ENCODE measurements around the gene BRD4. TPM values are rescaled to one million over a fixed set of nuclear protein-coding genes. Genes with fewer than 3 reads are reported as not detected.

The BRD4 gene
- total and polyA plus RNA-seq, 5 donors from 2014 or later: 6.6 to 168 (median 9.4) TPM

- Histone ChIP-seq H3K36me3 (ENCODE audit: control insufficient read depth, insufficient read depth, low read length) (peaks cover 13% of the 10 kb centered on the region), H3K27me3 (ENCODE audit: control insufficient read depth, insufficient read depth, low read length) (no peaks in the 10 kb centered on the region), H3K27ac (ENCODE audit: insufficient read depth, low read length, poor library complexity, severe bottlenecking) (peak overlapping the region; percentile 30), H3K4me1 (ENCODE audit: control insufficient read depth, insufficient read depth, low read length, poor library complexity, severe bottlenecking) (peaks cover 82% of the 10 kb centered on the region), H3K4me3 (ENCODE audit: low read depth, low read length) (peak overlapping the region; percentile 49), H3K9me3 (ENCODE audit: control insufficient read depth in 2 of 2, low read length in 2 of 2) (no peaks in the 10 kb centered on the region)
- Mint-ChIP-seq H3K4me3 (peak overlapping the region; percentile 60 to 83 (median 70)), H3K9me3 (no peaks in the 10 kb centered on the region), H3K4me1 (peaks cover 46 to 97% (median 74%) of the 10 kb centered on the region in 4 donors), H3K27ac (peak overlapping the region; percentile 43 to 90 (median 86)), H3K27me3 (no peaks in the 10 kb centered on the region), H3K36me3 (peaks cover 8% of the 10 kb centered on the region)
- ATAC-seq (ENCODE audit: low read depth in 2 of 2) (peak in 1 of 2 donors; percentile 28), DNase-seq (no peak)
These were observed 34.7 kb downstream of the BRD4 start for GRCh38 chr19:15297416-15298224.

GRCh38 chr19:15296841-15297415 is 35.4 kb downstream of the BRD4 start:
- peak overlapping the region; percentile 49 for H3K4me3 ChIP-seq (ENCODE audit: low read depth, low read length)
- peak overlapping the region; percentile 15 for H3K27ac ChIP-seq (ENCODE audit: insufficient read depth, low read length, poor library complexity, severe bottlenecking)
- peak overlapping the region; percentile 43 to 90 (median 86) for H3K27ac Mint-ChIP-seq
- DNase-seq: peak in 2 of 3 donors; percentile 24 to 49
- H3K27me3 Mint-ChIP-seq: no peaks in the 10 kb centered on the region
- H3K4me1 Mint-ChIP-seq: peaks cover 50 to 99% (median 79%) of the 10 kb centered on the region in 4 donors
- peaks cover 13% of the 10 kb centered on the region for H3K36me3 ChIP-seq (ENCODE audit: control insufficient read depth, insufficient read depth, low read length)
- peaks cover 8% of the 10 kb centered on the region for H3K36me3 Mint-ChIP-seq
- peaks cover 88% of the 10 kb centered on the region for H3K4me1 ChIP-seq (ENCODE audit: control insufficient read depth, insufficient read depth, low read length, poor library complexity, severe bottlenecking)
- H3K9me3 Mint-ChIP-seq: no peaks in the 10 kb centered on the region
- H3K4me3 Mint-ChIP-seq: peak overlapping the region; percentile 60 to 83 (median 70)
- peak; percentile 43 to 45 for ATAC-seq (ENCODE audit: low read depth in 2 of 2)
- no peaks in the 10 kb centered on the region for H3K9me3 ChIP-seq (ENCODE audit: control insufficient read depth in 2 of 2, low read length in 2 of 2)
- no peaks in the 10 kb centered on the region for H3K27me3 ChIP-seq (ENCODE audit: control insufficient read depth, insufficient read depth, low read length)

- peaks cover 94% of the 10 kb centered on the region for H3K4me1 ChIP-seq (ENCODE audit: control insufficient read depth, insufficient read depth, low read length, poor library complexity, severe bottlenecking)
- H3K27ac ChIP-seq (ENCODE audit: insufficient read depth, low read length, poor library complexity, severe bottlenecking): peak overlapping the region; percentile 15
- H3K27ac Mint-ChIP-seq: peak overlapping the region; percentile 27 to 86 (median 61)
- H3K4me3 Mint-ChIP-seq: peak overlapping the region; percentile 60 to 83 (median 70)
- H3K27me3 Mint-ChIP-seq: no peaks in the 10 kb centered on the region
- peaks cover 8% of the 10 kb centered on the region for H3K36me3 Mint-ChIP-seq
- no peaks in the 10 kb centered on the region for H3K9me3 ChIP-seq (ENCODE audit: control insufficient read depth in 2 of 2, low read length in 2 of 2)
- peak overlapping the region; percentile 49 for H3K4me3 ChIP-seq (ENCODE audit: low read depth, low read length)
- H3K36me3 ChIP-seq (ENCODE audit: control insufficient read depth, insufficient read depth, low read length): peaks cover 13% of the 10 kb centered on the region
- no peak for ATAC-seq (ENCODE audit: low read depth in 2 of 2)
- H3K4me1 Mint-ChIP-seq: peaks cover 55 to 100% (median 85%) of the 10 kb centered on the region in 4 donors
- no peak for DNase-seq
- no peaks in the 10 kb centered on the region for H3K9me3 Mint-ChIP-seq
- H3K27me3 ChIP-seq (ENCODE audit: control insufficient read depth, insufficient read depth, low read length): no peaks in the 10 kb centered on the region
These were observed 36.0 kb downstream of the BRD4 start for GRCh38 chr19:15296353-15296752.

DNA sequence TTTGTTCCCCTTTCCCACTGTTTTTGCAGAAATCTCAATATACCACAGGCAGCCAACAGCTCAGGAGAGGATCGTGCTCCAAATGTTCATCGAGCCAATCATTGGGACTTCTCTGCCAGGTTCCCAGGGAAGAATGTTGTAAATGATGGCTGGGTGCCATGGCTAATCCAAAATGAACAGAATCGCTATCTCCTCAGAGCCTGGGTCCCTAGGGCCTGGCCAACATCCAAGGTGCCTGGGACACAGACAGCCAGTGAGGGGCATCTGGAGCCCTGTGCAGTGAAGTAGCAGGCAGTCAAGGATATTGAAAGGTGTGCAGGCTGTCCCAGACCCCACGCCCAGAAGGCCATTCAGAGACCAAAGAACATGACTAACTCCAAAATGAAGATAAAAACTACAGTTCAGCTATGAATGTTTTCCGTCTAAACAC is 37.8 kb downstream of the BRD4 start:
- Mint-ChIP-seq H3K27ac (peak overlapping the region in 2 of 3 donors; percentile 65 to 75), H3K4me1 (peaks cover 51 to 100% (median 90%) of the 10 kb centered on the region in 4 donors), H3K4me3 (peak overlapping the region; percentile 34 to 66 (median 52)), H3K9me3 (no peaks in the 10 kb centered on the region), H3K36me3 (peaks cover 8% of the 10 kb centered on the region), H3K27me3 (no peaks in the 10 kb centered on the region)
- DNase-seq (no peak), ATAC-seq (ENCODE audit: low read depth in 2 of 2) (no peak)
- Histone ChIP-seq H3K4me3 (ENCODE audit: low read depth, low read length) (peak overlapping the region; percentile 72), H3K27me3 (ENCODE audit: control insufficient read depth, insufficient read depth, low read length) (no peaks in the 10 kb centered on the region), H3K4me1 (ENCODE audit: control insufficient read depth, insufficient read depth, low read length, poor library complexity, severe bottlenecking) (peaks cover 98% of the 10 kb centered on the region), H3K36me3 (ENCODE audit: control insufficient read depth, insufficient read depth, low read length) (peaks cover 13% of the 10 kb centered on the region), H3K9me3 (ENCODE audit: control insufficient read depth in 2 of 2, low read length in 2 of 2) (no peaks in the 10 kb centered on the region), H3K27ac (ENCODE audit: insufficient read depth, low read length, poor library complexity, severe bottlenecking) (no peak overlapping the region)

DNA sequence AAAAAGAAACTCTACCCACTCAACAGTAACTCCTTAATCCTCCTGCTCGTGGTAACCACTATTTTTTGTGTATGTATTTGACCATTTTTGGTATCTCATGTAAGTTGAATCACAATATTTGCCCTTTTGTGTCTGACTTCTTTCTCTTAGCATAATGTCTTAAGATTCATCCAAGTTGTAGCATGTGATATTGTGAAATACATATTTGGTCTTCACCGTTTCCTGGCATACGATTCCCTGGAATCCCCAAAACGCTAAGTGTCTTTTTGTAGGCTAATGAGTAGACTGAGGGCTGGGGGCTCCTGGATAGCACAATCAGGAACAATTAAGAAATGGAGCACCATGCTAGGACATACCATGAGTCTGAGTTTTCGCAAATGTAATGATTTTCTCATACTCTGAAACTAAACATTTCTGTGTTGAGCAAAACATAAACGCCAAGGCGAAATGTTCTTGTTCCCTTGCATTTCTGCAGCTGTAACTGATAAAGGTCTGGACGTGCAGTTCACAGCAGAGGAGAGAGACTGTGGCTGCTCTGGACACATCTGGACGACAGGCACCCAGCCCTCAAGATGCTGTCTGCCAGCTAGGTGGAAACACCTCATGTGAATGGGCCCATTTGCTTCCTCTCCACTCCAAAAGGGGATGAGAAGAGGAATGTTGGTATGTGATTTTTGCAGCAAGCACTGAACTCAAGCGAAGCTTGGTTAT is 38.4 kb downstream of the BRD4 start:
- H3K9me3 Mint-ChIP-seq: no peaks in the 10 kb centered on the region
- H3K36me3 Mint-ChIP-seq: peaks cover 8% of the 10 kb centered on the region
- H3K4me3 ChIP-seq (ENCODE audit: low read depth, low read length): peak overlapping the region; percentile 72
- ATAC-seq (ENCODE audit: low read depth in 2 of 2): no peak
- H3K27ac Mint-ChIP-seq: peak overlapping the region; percentile 41 to 91 (median 75)
- H3K4me3 Mint-ChIP-seq: peak overlapping the region; percentile 56 to 85 (median 62)
- no peak for DNase-seq
- no peaks in the 10 kb centered on the region for H3K9me3 ChIP-seq (ENCODE audit: control insufficient read depth in 2 of 2, low read length in 2 of 2)
- peaks cover 45 to 99% (median 87%) of the 10 kb centered on the region in 4 donors for H3K4me1 Mint-ChIP-seq
- peak overlapping the region; percentile 68 for H3K27ac ChIP-seq (ENCODE audit: insufficient read depth, low read length, poor library complexity, severe bottlenecking)
- H3K27me3 Mint-ChIP-seq: no peaks in the 10 kb centered on the region
- H3K36me3 ChIP-seq (ENCODE audit: control insufficient read depth, insufficient read depth, low read length): peaks cover 13% of the 10 kb centered on the region
- H3K4me1 ChIP-seq (ENCODE audit: control insufficient read depth, insufficient read depth, low read length, poor library complexity, severe bottlenecking): peaks cover 98% of the 10 kb centered on the region
- H3K27me3 ChIP-seq (ENCODE audit: control insufficient read depth, insufficient read depth, low read length): no peaks in the 10 kb centered on the region

GRCh38 chr19:15292847-15293582 is 39.3 kb downstream of the BRD4 start:
- peak overlapping the region; percentile 68 for H3K27ac ChIP-seq (ENCODE audit: insufficient read depth, low read length, poor library complexity, severe bottlenecking)
- ATAC-seq (ENCODE audit: low read depth in 2 of 2) (peak; percentile 31 to 36), DNase-seq (peak in 2 of 3 donors; percentile 26 to 60)
- H3K27me3 ChIP-seq (ENCODE audit: control insufficient read depth, insufficient read depth, low read length): no peaks in the 10 kb centered on the region
- Mint-ChIP-seq H3K4me1 (peaks cover 48 to 99% (median 89%) of the 10 kb centered on the region in 4 donors), H3K36me3 (peaks cover 8% of the 10 kb centered on the region), H3K27ac (peak overlapping the region; percentile 41 to 91 (median 75)), H3K4me3 (peak overlapping the region; percentile 56 to 85 (median 62)), H3K9me3 (no peaks in the 10 kb centered on the region), H3K27me3 (no peaks in the 10 kb centered on the region)
- H3K9me3 ChIP-seq (ENCODE audit: control insufficient read depth in 2 of 2, low read length in 2 of 2): no peaks in the 10 kb centered on the region
- H3K4me3 ChIP-seq (ENCODE audit: low read depth, low read length): peak overlapping the region; percentile 72
- peaks cover 13% of the 10 kb centered on the region for H3K36me3 ChIP-seq (ENCODE audit: control insufficient read depth, insufficient read depth, low read length)
- H3K4me1 ChIP-seq (ENCODE audit: control insufficient read depth, insufficient read depth, low read length, poor library complexity, severe bottlenecking): peaks cover 98% of the 10 kb centered on the region

DNA sequence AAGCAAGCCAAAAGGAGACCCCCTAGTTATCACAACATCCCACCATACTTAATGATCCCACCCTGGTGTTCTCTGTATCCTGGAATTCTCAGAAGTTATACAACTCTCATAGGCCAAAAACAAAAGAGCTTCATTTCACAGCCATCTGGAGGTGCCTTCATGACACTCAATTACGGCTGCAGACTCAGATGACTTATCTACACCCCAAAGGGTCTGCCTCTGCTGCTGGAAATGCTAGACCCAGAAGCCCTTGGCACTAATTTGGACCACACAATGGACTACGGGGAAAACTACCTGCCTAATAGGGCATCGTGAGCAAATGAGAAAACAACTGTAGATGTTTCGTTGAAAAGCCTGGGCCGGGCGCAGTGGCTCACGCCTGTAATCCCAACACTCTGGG is 40.2 kb downstream of the BRD4 start:
- Histone ChIP-seq H3K9me3 (ENCODE audit: control insufficient read depth in 2 of 2, low read length in 2 of 2) (no peaks in the 10 kb centered on the region), H3K36me3 (ENCODE audit: control insufficient read depth, insufficient read depth, low read length) (peaks cover 11% of the 10 kb centered on the region), H3K27ac (ENCODE audit: insufficient read depth, low read length, poor library complexity, severe bottlenecking) (no peak overlapping the region), H3K4me3 (ENCODE audit: low read depth, low read length) (peak overlapping the region; percentile 66), H3K27me3 (ENCODE audit: control insufficient read depth, insufficient read depth, low read length) (no peaks in the 10 kb centered on the region), H3K4me1 (ENCODE audit: control insufficient read depth, insufficient read depth, low read length, poor library complexity, severe bottlenecking) (peaks cover 98% of the 10 kb centered on the region)
- Mint-ChIP-seq H3K27ac (peak overlapping the region; percentile 48 to 75 (median 68)), H3K36me3 (peaks cover 8% of the 10 kb centered on the region), H3K9me3 (no peaks in the 10 kb centered on the region), H3K27me3 (no peaks in the 10 kb centered on the region), H3K4me3 (peak overlapping the region in 3 of 4 donors; percentile 56 to 85 (median 62)), H3K4me1 (peaks cover 48 to 99% (median 88%) of the 10 kb centered on the region in 4 donors)
- no peak for DNase-seq
- no peak for ATAC-seq (ENCODE audit: low read depth in 2 of 2)

Measured in CD4-positive, CD25-positive, alpha-beta regulatory T cell (primary cell).